ENCODE measurements around the gene KANSL1. TPM values are rescaled to one million over a fixed set of nuclear protein-coding genes. Genes with fewer than 3 reads are reported as not detected.
"Not testable (repeated sequence)": the region's sequence is repeated elsewhere in the genome, so short reads cannot be mapped to it uniquely, and the experiment has no call there.

Gene KANSL1
- total RNA-seq, 1 experiment from 2014 or later = 24.9 TPM

- no peak for DNase-seq (ENCODE audit: low spot score)
Measured at GRCh38 chr17:46117117-46117516, 76.1 kb downstream of the KANSL1 start.

- no peak for DNase-seq (ENCODE audit: low spot score)
Measured at GRCh38 chr17:46115699-46116098, 77.5 kb downstream of the KANSL1 start.

GRCh38 chr17:46111236-46111635 is 82.0 kb downstream of the KANSL1 start:
- DNase-seq (ENCODE audit: low spot score) = not testable (repeated sequence)

GRCh38 chr17:46110219-46110618 is 83.0 kb downstream of the KANSL1 start:
- DNase-seq (ENCODE audit: low spot score) = no peak

- no peak for DNase-seq (ENCODE audit: low spot score)
Measured at GRCh38 chr17:46109603-46110189, 83.5 kb downstream of the KANSL1 start.

GRCh38 chr17:46108550-46109110 is 84.6 kb downstream of the KANSL1 start:
- DNase-seq (ENCODE audit: low spot score) = no peak

- DNase-seq (ENCODE audit: low spot score) = no peak
Measured at GRCh38 chr17:46108120-46108519, 85.1 kb downstream of the KANSL1 start.

GRCh38 chr17:46106966-46107644 is 86.1 kb downstream of the KANSL1 start:
- no peak for DNase-seq (ENCODE audit: low spot score)

- not testable (repeated sequence) for DNase-seq (ENCODE audit: low spot score)
Measured at GRCh38 chr17:46102806-46103205, 90.4 kb downstream of the KANSL1 start.

- not testable (repeated sequence) for DNase-seq (ENCODE audit: low spot score)
Measured at GRCh38 chr17:46101785-46102617, 91.2 kb downstream of the KANSL1 start.

GRCh38 chr17:46100590-46100989 is 92.6 kb downstream of the KANSL1 start:
- DNase-seq (ENCODE audit: low spot score) = no peak

- no peak for DNase-seq (ENCODE audit: low spot score)
Measured at GRCh38 chr17:46099865-46100264, 93.4 kb downstream of the KANSL1 start.

- no peak for DNase-seq (ENCODE audit: low spot score)
Measured at GRCh38 chr17:46097497-46097896, 95.7 kb downstream of the KANSL1 start.

- no peak for DNase-seq (ENCODE audit: low spot score)
Measured at GRCh38 chr17:46092991-46093390, 100.2 kb downstream of the KANSL1 start.

- DNase-seq (ENCODE audit: low spot score) = no peak
Measured at GRCh38 chr17:46090871-46091270, 102.4 kb downstream of the KANSL1 start.

GRCh38 chr17:46089389-46089965 is 103.8 kb downstream of the KANSL1 start:
- no peak for DNase-seq (ENCODE audit: low spot score)

GRCh38 chr17:46088595-46088994 is 104.6 kb downstream of the KANSL1 start:
- no peak for DNase-seq (ENCODE audit: low spot score)

- DNase-seq (ENCODE audit: low spot score) = not testable (repeated sequence)
Measured at GRCh38 chr17:46087871-46088270, 105.4 kb downstream of the KANSL1 start.

GRCh38 chr17:46086821-46087220 is 106.4 kb downstream of the KANSL1 start:
- no peak for DNase-seq (ENCODE audit: low spot score)

- no peak for DNase-seq (ENCODE audit: low spot score)
Measured at GRCh38 chr17:46085522-46085921, 107.7 kb downstream of the KANSL1 start.

GRCh38 chr17:46082257-46082656 is 111.0 kb downstream of the KANSL1 start:
- no peak for DNase-seq (ENCODE audit: low spot score)

- DNase-seq (ENCODE audit: low spot score) = no peak
Measured at GRCh38 chr17:46081018-46081320, 112.3 kb downstream of the KANSL1 start.
